Vagina (tissue), 2 donors: ENCODE data around the gene NDRG2. TPM values are rescaled to one million over a fixed set of nuclear protein-coding genes. Genes with fewer than 3 reads are reported as not detected.

Experiments
- DNase-seq, 2 donors: peaks; one replicate each; pipeline ENCODE4 v3.0.0-alpha.2; 2017; ENCODE audit errors: extremely low spot score in 2 of 2
- H3K27ac ChIP-seq: fragments of 200-600 bp; sonication (generic); one replicate; pipeline ENCODE4 v1.5.1; 2019
- H3K27me3 ChIP-seq: fragments of 200-600 bp; sonication (generic); one replicate; pipeline ENCODE4 v1.5.1; 2019
- H3K36me3 ChIP-seq, 2 donors: fragments of 200-600 bp; sonication (generic); one replicate each; pipeline ENCODE4 v1.5.1; 2017 to 2019
- H3K4me1 ChIP-seq: fragments of 200-600 bp; sonication (generic); one replicate; pipeline ENCODE4 v1.5.1; 2019
- H3K4me3 ChIP-seq, 2 donors: fragments of 200-600 bp; sonication (generic); 1 replicate in 1 of 2; 2 replicates in 1 of 2; pipeline ENCODE4 v1.5.1; 2016 to 2019
- H3K9me3 ChIP-seq: fragments of 200-600 bp; sonication (generic); one replicate; pipeline ENCODE4 v1.5.1; 2019
- CTCF ChIP-seq, 3 experiments: fragments of 450-650 bp in 2 of 3; fragments of 200-600 bp in 1 of 3; sonication (generic) in 1 of 3; IDR thresholded peaks; one replicate each; pipeline ENCODE4 v1.5.1; 2017 to 2019; ENCODE audit warnings: antibody characterized with exemption in 3 of 3, mild to moderate bottlenecking in 2 of 3, moderate library complexity in 2 of 3
- POLR2A ChIP-seq, 2 donors: fragments of 450-650 bp; IDR thresholded peaks; one replicate each; pipeline ENCODE4 v1.6.1; 2017; ENCODE audit warnings: antibody characterized with exemption in 2 of 2, mild to moderate bottlenecking in 2 of 2, moderate library complexity in 2 of 2
- POLR2AphosphoS5 ChIP-seq, 2 donors: sonication (generic); formaldehyde crosslinking; IDR thresholded peaks; one replicate each; pipeline ENCODE4 v1.9.0; 2017; ENCODE audit warnings: antibody characterized with exemption in 2 of 2, mild to moderate bottlenecking in 2 of 2, low read depth in 1 of 2; ENCODE audit not compliant: insufficient read depth in 1 of 2
- intact Hi-C: fragments of 100-400 bp; cut with DNase I; formaldehyde crosslinking; loops from one replicate; pipeline ENCODE4 v1.15.1; 2023
- microRNA-seq: library from miRNA; unstranded; fragments of <30 nt; microRNA quantifications from one replicate; pipeline ENCODE4, GENCODE V29; 2017; ENCODE audit warnings: borderline number of aligned reads, borderline replicate concordance
- total RNA-seq: library from RNA; depleted of rRNA; stranded (reverse); fragments of >200 nt; gene quantifications from one replicate; pipeline ENCODE4 v1.2.3, GENCODE V29; 2016

Gene NDRG2
- total RNA-seq, 1 donor from 2014 or later: 307 TPM

DNA sequence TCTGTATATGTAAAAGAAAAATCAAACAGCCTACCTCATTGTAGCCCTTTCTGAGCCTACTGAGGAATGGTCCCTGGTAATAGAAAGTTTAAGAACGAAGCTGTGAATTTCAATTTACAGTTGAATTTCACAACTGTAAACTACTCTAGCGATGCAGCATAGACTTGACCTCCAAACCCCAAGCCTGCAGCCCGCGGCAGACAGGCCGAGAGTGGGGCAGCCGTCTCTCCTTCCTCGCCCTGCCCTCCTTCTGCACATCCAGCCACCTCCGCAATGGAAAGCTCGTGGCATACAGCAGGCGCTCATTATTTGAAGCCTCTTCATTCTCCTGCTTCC is 54.2 kb downstream of the NDRG2 start:
- no peak for TF ChIP-seq POLR2AphosphoS5 (IDR thresholded peaks at IDR 0.05; ENCODE audit: insufficient read depth in 1 of 2, low read depth in 1 of 2)
- TF ChIP-seq CTCF (IDR thresholded peaks at IDR 0.05): no peak
- Histone ChIP-seq H3K36me3 (no peaks in the 10 kb centered on the region), H3K4me1 (peaks cover 4% of the 10 kb centered on the region), H3K4me3 (peak overlapping the region; percentile 63 to 67), H3K27ac (peak overlapping the region; percentile 91), H3K27me3 (no peaks in the 10 kb centered on the region), H3K9me3 (no peaks in the 10 kb centered on the region)
- no peak for DNase-seq
- intact Hi-C loops: loop anchor here (5.0 kb wide), 1 partner anchor 113 kb away; no protein-coding TSS in a partner anchor

GRCh38 chr14:20969336-20969735 is 55.5 kb downstream of the NDRG2 start:
- Histone ChIP-seq H3K36me3 (no peaks in the 10 kb centered on the region), H3K4me3 (no peak overlapping the region), H3K4me1 (peaks cover 4% of the 10 kb centered on the region), H3K9me3 (no peaks in the 10 kb centered on the region), H3K27me3 (no peaks in the 10 kb centered on the region), H3K27ac (no peak overlapping the region)
- intact Hi-C loops: no loop called here
- TF ChIP-seq CTCF (IDR thresholded peaks at IDR 0.05) (no peak), POLR2AphosphoS5 (IDR thresholded peaks at IDR 0.05; ENCODE audit: insufficient read depth in 1 of 2, low read depth in 1 of 2) (no peak), POLR2A (IDR thresholded peaks at IDR 0.05) (no peak)
- no peak for DNase-seq

Small RNAs within 50 kb of the gene (microRNA-seq; reads per million reads assigned to microRNA genes)
- gene MIR6717: not detected

Other genes with a start within 250 kb of the NDRG2 start
- gene RNASE6, start 243.8 kb downstream of the NDRG2 start, total RNA-seq: 4.7 TPM
- gene RNASE1, start 222.2 kb downstream of the NDRG2 start, total RNA-seq: 174 TPM
- gene RNASE3, start 133.7 kb downstream of the NDRG2 start, total RNA-seq: not detected
- gene RNASE2, start 69.6 kb downstream of the NDRG2 start, total RNA-seq: 1.5 TPM
- gene METTL17, start 35.1 kb downstream of the NDRG2 start, total RNA-seq: 77.1 TPM
- gene SLC39A2, start 25.8 kb downstream of the NDRG2 start, total RNA-seq: 5.4 TPM
- gene TPPP2, start 5.2 kb upstream of the NDRG2 start, total RNA-seq: not detected
- not detected for gene RNASE13, start 9.7 kb upstream of the NDRG2 start, total RNA-seq
- gene RNASE7, start 17.3 kb upstream of the NDRG2 start, total RNA-seq: 18.2 TPM
- gene RNASE8, start 32.8 kb upstream of the NDRG2 start, total RNA-seq: not detected
- 36.3 TPM for gene ARHGEF40, start 45.2 kb upstream of the NDRG2 start, total RNA-seq
- 69.2 TPM for gene ZNF219, start 73.6 kb upstream of the NDRG2 start, total RNA-seq
- not detected for gene TMEM253, start 76.0 kb upstream of the NDRG2 start, total RNA-seq
- not detected for gene OR5AU1, start 131.0 kb upstream of the NDRG2 start, total RNA-seq
- gene HNRNPC, start 244.4 kb upstream of the NDRG2 start, total RNA-seq: 345 TPM